CD14-positive monocyte (primary cell): ENCODE measurements around the gene SMCHD1. TPM values are rescaled to one million over a fixed set of nuclear protein-coding genes. Genes with fewer than 3 reads are reported as not detected.

Experiments used
- DNase-seq, 3 donors: peaks; one replicate each; pipeline ENCODE4 v3.0.0-alpha.2; 2011 to 2022
- H2AFZ ChIP-seq: 2 replicates; pipeline ENCODE4 v1.6.0; 2012; ENCODE audit warnings: mild to moderate bottlenecking, low read depth, low read length, inconsistent platforms; ENCODE audit not compliant: insufficient read depth, poor library complexity, severe bottlenecking
- H3K27ac ChIP-seq, 2 donors: 1 replicate in 1 of 2; 2 replicates in 1 of 2; pipeline ENCODE4 v1.5.1; 2012 to 2013; ENCODE audit warnings: low read length in 2 of 2, control low read depth in 1 of 2, inconsistent platforms in 1 of 2, low read depth in 1 of 2, mild to moderate bottlenecking in 1 of 2
- H3K27me3 ChIP-seq, 2 donors: one replicate each; pipeline versions ENCODE4 v1.6.0 to v1.6.1; 2011 to 2013; ENCODE audit warnings: low read length in 2 of 2; ENCODE audit not compliant: control insufficient read depth in 2 of 2, insufficient read depth in 2 of 2
- H3K36me3 ChIP-seq, 2 donors: replicated peaks in 1 of 2; 1 replicate in 1 of 2; 2 replicates in 1 of 2; pipeline versions ENCODE4 v1.5.1 to v1.6.1; 2012 to 2013; ENCODE audit warnings: low read length in 2 of 2, control low read depth in 1 of 2, inconsistent platforms in 1 of 2, mild to moderate bottlenecking in 1 of 2; ENCODE audit not compliant: insufficient read depth in 2 of 2, control insufficient read depth in 1 of 2
- H3K4me1 ChIP-seq, 2 donors: 1 replicate in 1 of 2; 2 replicates in 1 of 2; pipeline versions ENCODE4 v1.5.1 to v1.6.1; 2012 to 2013; ENCODE audit warnings: low read length in 2 of 2, control low read depth in 1 of 2, inconsistent platforms in 1 of 2, mild to moderate bottlenecking in 1 of 2, moderate library complexity in 1 of 2; ENCODE audit not compliant: insufficient read depth in 2 of 2, control insufficient read depth in 1 of 2
- H3K4me2 ChIP-seq: replicated peaks from 2 replicates; pipeline ENCODE3; 2012; ENCODE audit warnings: low read length, moderate library complexity, mild to moderate bottlenecking; ENCODE audit not compliant: poor library complexity, severe bottlenecking; ENCODE audit errors: extremely low read depth
- H3K4me3 ChIP-seq, 3 experiments: fragments of 200-600 bp in 1 of 3; sonication (generic) in 1 of 3; replicated peaks in 1 of 3; 1 replicate in 2 of 3; 2 replicates in 1 of 3; pipeline ENCODE4 v1.5.1; 2011 to 2013; ENCODE audit warnings: low read length in 3 of 3, mild to moderate bottlenecking in 3 of 3, control low read depth in 2 of 3, low read depth in 2 of 3, inconsistent platforms in 1 of 3, moderate library complexity in 1 of 3
- H3K79me2 ChIP-seq: 2 replicates; pipeline ENCODE4 v1.6.0; 2012; ENCODE audit warnings: mild to moderate bottlenecking, control low read depth, inconsistent platforms, low read length, moderate library complexity; ENCODE audit not compliant: insufficient read depth
- H3K9ac ChIP-seq: 2 replicates; pipeline ENCODE4 v1.6.0; 2017; ENCODE audit warnings: low read length, mild to moderate bottlenecking; ENCODE audit not compliant: insufficient read depth, poor library complexity, severe bottlenecking
- H3K9me3 ChIP-seq, 2 donors: replicated peaks in 1 of 2; 1 replicate in 1 of 2; 2 replicates in 1 of 2; pipeline versions ENCODE4 v1.5.1 to v1.6.1; 2012 to 2013; ENCODE audit warnings: low read length in 2 of 2, control low read depth in 1 of 2; ENCODE audit not compliant: control insufficient read depth in 1 of 2, insufficient read depth in 1 of 2
- H4K20me1 ChIP-seq: 2 replicates; pipeline ENCODE4 v1.6.0; 2012; ENCODE audit warnings: mild to moderate bottlenecking, low read length, control low read depth, moderate library complexity; ENCODE audit not compliant: insufficient read depth
- H3K27ac Mint-ChIP-seq, 7 donors: one replicate each; pipeline ENCODE4 v1.8.0; 2020; ENCODE audit warnings: mild to moderate bottlenecking in 7 of 7, mixed read lengths in 7 of 7, moderate library complexity in 6 of 7, inconsistent platforms in 2 of 7
- H3K27me3 Mint-ChIP-seq, 3 donors: one replicate each; pipeline ENCODE4 v1.8.0; 2021 to 2022; ENCODE audit warnings: low read depth in 3 of 3, mild to moderate bottlenecking in 3 of 3, mixed read lengths in 3 of 3, moderate library complexity in 3 of 3, inconsistent platforms in 1 of 3
- H3K36me3 Mint-ChIP-seq, 2 donors: one replicate each; pipeline ENCODE4 v1.8.0; 2020; ENCODE audit warnings: mixed read lengths in 2 of 2, inconsistent platforms in 1 of 2, mild to moderate bottlenecking in 1 of 2
- H3K4me1 Mint-ChIP-seq: one replicate; pipeline ENCODE4 v1.8.0; 2020; ENCODE audit warnings: mild to moderate bottlenecking, mixed read lengths
- H3K4me3 Mint-ChIP-seq, 2 donors: one replicate each; pipeline ENCODE4 v1.8.0; 2020; ENCODE audit warnings: mild to moderate bottlenecking in 2 of 2, mixed read lengths in 2 of 2, moderate library complexity in 1 of 2
- H3K9me3 Mint-ChIP-seq, 7 donors: one replicate each; pipeline ENCODE4 v1.8.0; 2020 to 2022; ENCODE audit warnings: mixed read lengths in 7 of 7, mild to moderate bottlenecking in 6 of 7, moderate library complexity in 6 of 7, inconsistent platforms in 2 of 7
- CTCF ChIP-seq: fragments of 200-600 bp; IDR thresholded peaks from one replicate; pipeline ENCODE4 v1.8.0; 2022; ENCODE audit warnings: antibody characterized with exemption, mild to moderate bottlenecking
- WGBS: methylation state at CpG from one replicate; pipeline ENCODE4 v1.1.5; 2013; ENCODE audit warnings: missing lambda C conversion rate; ENCODE audit not compliant: insufficient coverage; 5-methylcytosine and 5-hydroxymethylcytosine counted together
- intact Hi-C, 2 donors: fragments of 100-400 bp; cut with micrococcal nuclease; formaldehyde crosslinking; loops; one replicate each; pipeline versions ENCODE4 v1.15.0 to v1.15.1; 2023
- polyA minus RNA-seq: library from RNA; depleted of rRNA, polyadenylated mRNA; stranded (reverse); fragments of >200 nt; gene quantifications from 2 replicates; pipeline ENCODE4 v1.2.3, GENCODE V29; 2012
- polyA plus RNA-seq, 3 donors: library from polyadenylated mRNA; depleted of rRNA in 1 of 3; unstranded in 2 of 3; stranded (reverse) in 1 of 3; fragments of 300-500 nt in 2 of 3; fragments of >200 nt in 1 of 3; fragmentation: Illumina TruSeq in 2 of 3; gene quantifications; 1 replicate in 2 of 3; 2 replicates in 1 of 3; pipeline ENCODE4 v1.2.3, GENCODE V29; 2012 to 2021
- total RNA-seq, 12 experiments: library from RNA in 1 of 12; stranded (reverse) in 1 of 12; fragments of 120-200 nt in 1 of 12; gene quantifications; one replicate each; pipeline ENCODE4 v1.2.4 and lab custom pipeline; 2013 to 2026; ENCODE audit warnings: mixed read lengths in 6 of 12, inconsistent platforms in 1 of 12

SMCHD1 gene
- total RNA-seq (2013), result 160 TPM
- polyA plus RNA-seq (10 to 100 TPM; 12.7 to 45.5 (median 16.8) TPM), polyA minus RNA-seq (50.2 and 51.8 TPM in 2 replicates), total RNA-seq (lab: John Stamatoyannopoulos, UW) (229 to 1,048 (median 792) reads per million in 11 experiments)

DNA sequence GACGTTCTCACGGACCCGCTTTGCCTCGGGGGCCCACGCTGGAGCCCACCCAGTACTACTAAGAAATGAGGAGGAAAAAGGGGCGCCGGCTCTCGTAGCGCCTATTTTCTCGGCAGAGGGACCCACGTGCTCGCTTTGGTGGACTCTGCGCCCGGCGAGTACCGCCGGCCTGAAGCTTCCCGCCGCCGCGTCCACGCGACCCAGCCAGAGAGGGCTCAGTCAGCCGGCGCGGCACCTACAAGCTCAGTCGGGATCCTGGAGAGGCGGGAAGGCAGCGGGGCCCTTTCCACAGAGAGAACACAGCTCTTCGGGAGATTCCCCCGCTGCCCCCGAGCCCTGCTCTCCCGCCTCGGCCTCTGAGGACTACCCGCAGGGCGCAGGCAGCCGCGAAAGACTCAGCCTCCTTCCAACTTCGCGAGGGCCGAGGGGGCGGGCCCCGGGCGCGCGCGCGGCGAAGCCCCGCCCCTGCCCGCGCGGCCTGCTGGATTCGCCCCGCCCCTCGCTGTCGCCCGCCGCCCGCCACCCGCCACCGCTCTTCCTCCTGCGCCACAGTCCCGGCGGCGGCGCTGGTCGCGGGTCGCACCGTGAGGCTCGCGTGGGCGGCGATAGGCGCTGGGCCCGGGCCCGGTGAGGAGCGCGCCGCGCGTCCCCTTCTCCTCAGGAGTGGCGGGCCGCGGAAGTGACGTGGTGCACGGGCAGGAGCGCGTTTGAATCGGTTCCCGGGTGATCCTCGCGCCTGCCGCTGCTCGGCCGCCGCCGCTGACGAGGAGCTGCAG lies at the start of gene SMCHD1:
Gene SMCHD1, plus strand, starts transcription at position 549 of the 776 bp plus-strand sequence. CDS start 350 bp downstream, outside the sequence.
- no peak for TF ChIP-seq CTCF
- peaks cover 0 to 5% (median 0%) of the 10 kb centered on the region in 3 donors for H3K27me3 Mint-ChIP-seq
- H3K79me2 ChIP-seq, result peaks cover 61% of the 10 kb centered on the region

GRCh38 chr18:2606335-2606734 lies 49.2 kb upstream of the SMCHD1 start:
- DNase-seq, result peak in 1 of 3 donors; percentile 18
- Histone ChIP-seq H4K20me1 (no peaks in the 10 kb centered on the region), H3K4me2 (no peak overlapping the region)

More for the DNA sequence above, at the start of gene SMCHD1:
- Histone ChIP-seq H4K20me1 (peaks cover 46% of the 10 kb centered on the region), H3K36me3 (no peaks in the 10 kb centered on the region), H3K9me3 (no peaks in the 10 kb centered on the region), H3K27ac (peak within 1 kb of the TSS; percentile 98), H3K9ac (peak within 1 kb of the TSS; percentile 97), H3K27me3 (no peaks in the 10 kb centered on the region), H3K4me3 (peak within 1 kb of the TSS; percentile 78 to 100 (median 86)), H2AFZ (peak within 1 kb of the TSS; percentile 75), H3K4me2 (peak within 1 kb of the TSS; percentile 84), H3K4me1 (peaks cover 60 to 73% of the 10 kb centered on the region in 2 donors)
- peak within 1 kb of the TSS; percentile 96 to 98 (median 97) for H3K27ac Mint-ChIP-seq
- peaks cover 0 to 2% of the 10 kb centered on the region in 2 donors for H3K36me3 Mint-ChIP-seq
- no peaks in the 10 kb centered on the region for H3K9me3 Mint-ChIP-seq
- peaks cover 57% of the 10 kb centered on the region for H3K4me1 Mint-ChIP-seq
- peak; percentile 74 to 85 (median 76) for DNase-seq
- intact Hi-C loops, result loop anchor here (2.0 to 10.0 kb wide), 8 partner anchors 48 to 799 kb away; partner anchors contain the start of genes EMILIN2 (in 2 of the 2), METTL4 (in 2 of the 2), NDC80 (in 2 of the 2) and TGIF1 (in 1 of the 2)
- H3K4me3 Mint-ChIP-seq, result peak within 1 kb of the TSS; percentile 95
- WGBS, result under 1% methylated on average over 100 of the region's 100 CpGs

More at GRCh38 chr18:2606335-2606734, 49.2 kb upstream of the SMCHD1 start:
- H3K9ac ChIP-seq, result no peak overlapping the region
- no peak for TF ChIP-seq CTCF
- Mint-ChIP-seq H3K9me3 (no peaks in the 10 kb centered on the region), H3K36me3 (peaks cover 8 to 23% of the 10 kb centered on the region in 2 donors), H3K4me3 (no peak overlapping the region), H3K27me3 (no peaks in the 10 kb centered on the region), H3K4me1 (peaks cover 28% of the 10 kb centered on the region), H3K27ac (peak overlapping the region in 4 of 7 donors; percentile 15 to 76 (median 58))
- no peaks in the 10 kb centered on the region for H3K27me3 ChIP-seq
- WGBS, result no CpG with 5 or more reads among the region's 2 CpGs
- H2AFZ ChIP-seq, result no peak overlapping the region
- intact Hi-C loops, result loop anchor here (5.0 to 10.0 kb wide), 2 partner anchors 48 to 51 kb away; partner anchors contain the start of gene SMCHD1 (in 2 of the 2)
- no peak overlapping the region for H3K4me3 ChIP-seq
- H3K36me3 ChIP-seq, result peaks cover 4 to 32% of the 10 kb centered on the region in 2 donors
- no peaks in the 10 kb centered on the region for H3K79me2 ChIP-seq
- H3K27ac ChIP-seq, result peak overlapping the region in 1 of 2 donors; percentile 52
- no peaks in the 10 kb centered on the region for H3K9me3 ChIP-seq
- H3K4me1 ChIP-seq, result peaks cover 11 to 20% of the 10 kb centered on the region in 2 donors
